NCI-H1048 (cell line): Measurements from ENCODE around the gene PLXNA2.

ENCODE experiments used
- DNase-seq: peaks from one replicate; lab custom pipeline; 2025; lab: John Stamatoyannopoulos, UW

PLXNA2 gene

DNA sequence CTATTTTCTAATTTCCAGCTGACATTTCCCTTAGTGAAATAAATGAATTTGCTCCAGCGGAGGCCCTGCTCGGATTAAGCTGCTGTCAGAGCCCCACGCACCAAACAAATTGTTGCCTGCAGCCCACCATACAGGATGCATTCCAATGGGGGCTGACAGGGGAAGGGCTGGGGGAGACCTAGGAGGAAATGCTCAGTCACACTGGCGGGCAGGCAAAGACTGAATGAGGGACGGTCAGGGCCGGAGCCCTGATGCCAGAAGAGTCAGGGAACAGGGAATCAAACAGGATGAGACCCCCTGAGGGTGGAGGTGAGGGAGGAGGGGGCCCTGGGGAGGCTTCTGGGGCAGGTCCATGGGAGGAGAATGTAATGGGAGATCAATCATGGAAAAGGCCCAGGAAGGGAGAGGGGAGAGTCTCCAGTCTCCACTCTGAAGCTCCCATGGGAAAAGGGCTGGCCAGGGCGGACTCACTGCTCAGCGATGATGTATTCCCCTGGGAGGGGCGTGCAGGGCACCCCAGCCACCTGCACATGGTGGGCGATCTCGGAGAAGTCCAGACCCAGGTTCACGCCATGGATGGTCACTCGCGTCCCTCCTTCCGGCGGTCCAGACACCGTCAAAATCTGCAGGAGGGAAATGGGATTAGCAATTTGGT is 183.8 kb downstream of the PLXNA2 start:
- no peak for DNase-seq

DNA sequence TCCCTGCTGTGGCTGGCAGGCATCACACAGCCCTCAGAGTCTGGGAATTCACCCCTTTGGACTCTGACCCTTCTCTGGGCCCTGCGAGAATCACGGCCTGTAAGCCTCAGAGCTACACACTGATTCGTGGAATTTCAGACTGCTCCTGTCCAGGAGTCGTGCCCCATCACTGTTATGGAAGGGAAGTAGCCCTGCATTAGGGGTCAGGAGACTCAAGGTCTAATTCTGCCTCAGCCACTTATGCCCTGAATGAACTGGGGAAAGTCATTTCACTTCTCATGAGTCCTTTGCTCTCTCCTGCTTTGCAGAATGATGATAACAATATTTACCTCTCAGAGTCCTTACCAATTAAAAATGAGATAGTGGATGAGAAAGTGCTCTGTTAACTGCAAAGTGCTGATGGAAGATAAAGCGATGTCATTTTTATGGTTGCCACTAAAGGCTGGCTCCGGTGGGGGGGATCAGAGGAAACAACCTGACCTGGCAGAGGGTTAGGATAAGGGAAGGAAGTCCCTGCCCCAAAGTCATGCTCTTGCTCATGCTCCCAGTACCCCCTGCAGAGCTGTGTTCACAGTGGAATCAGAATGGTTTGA is 184.7 kb downstream of the PLXNA2 start:
- no peak for DNase-seq

DNA sequence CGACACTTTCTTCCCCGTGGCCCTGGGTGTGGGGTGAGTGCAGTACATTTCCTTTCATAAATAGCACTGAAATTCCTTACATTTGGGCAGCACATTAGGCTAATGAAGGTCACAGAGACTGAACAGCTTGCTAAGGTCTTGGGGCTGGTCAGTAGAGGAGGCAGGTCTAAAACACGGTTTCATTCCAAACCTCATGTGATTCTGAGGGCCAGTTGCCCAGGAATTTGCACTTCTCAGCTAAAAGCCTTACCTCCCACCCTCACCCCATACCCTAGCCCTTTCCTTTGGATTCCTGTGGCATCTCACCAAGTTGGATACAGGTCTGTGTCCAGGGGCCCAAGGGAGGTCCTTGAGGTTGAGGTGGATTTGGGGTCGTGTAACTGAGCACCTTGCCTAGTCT is 185.4 kb downstream of the PLXNA2 start:
- DNase-seq: no peak

DNA sequence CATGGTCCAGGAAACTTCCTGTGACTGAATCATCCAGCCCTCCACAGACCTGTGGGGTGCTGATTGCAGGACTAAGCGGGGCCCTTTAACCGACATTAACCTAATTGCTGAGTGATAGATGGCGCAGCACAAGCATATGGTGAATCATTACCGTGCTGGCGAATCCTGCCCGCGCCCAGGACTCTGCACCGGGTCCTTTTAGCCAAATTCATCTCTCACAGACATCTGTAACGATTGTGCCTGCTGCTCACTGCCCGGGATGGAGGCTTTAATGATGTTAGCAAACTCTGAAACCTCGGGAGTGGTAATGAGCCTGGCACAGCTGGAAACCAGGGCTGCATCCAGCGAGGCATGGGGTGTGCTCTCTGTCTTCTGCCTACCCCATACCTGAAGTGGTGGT is 185.9 kb downstream of the PLXNA2 start:
- no peak for DNase-seq

DNA sequence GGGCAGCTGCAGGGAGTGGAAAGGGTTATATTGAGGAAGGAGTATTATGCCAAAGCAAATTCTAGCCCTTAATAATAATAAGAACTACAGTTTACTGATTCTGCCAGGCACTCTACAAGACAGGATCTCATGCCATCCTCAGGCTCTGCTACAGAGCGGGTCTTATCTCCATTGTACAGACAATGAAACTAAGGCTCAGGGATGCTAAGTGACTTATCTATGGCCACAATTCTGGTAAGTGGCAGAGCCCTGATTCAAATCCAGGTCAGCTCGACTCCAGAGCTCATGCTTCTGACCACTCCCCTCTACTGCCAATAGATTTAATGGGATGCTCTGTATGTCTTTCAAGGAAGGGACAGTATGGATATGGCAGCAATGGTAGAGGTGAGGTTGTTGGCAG is 187.1 kb downstream of the PLXNA2 start:
- DNase-seq: no peak

DNA sequence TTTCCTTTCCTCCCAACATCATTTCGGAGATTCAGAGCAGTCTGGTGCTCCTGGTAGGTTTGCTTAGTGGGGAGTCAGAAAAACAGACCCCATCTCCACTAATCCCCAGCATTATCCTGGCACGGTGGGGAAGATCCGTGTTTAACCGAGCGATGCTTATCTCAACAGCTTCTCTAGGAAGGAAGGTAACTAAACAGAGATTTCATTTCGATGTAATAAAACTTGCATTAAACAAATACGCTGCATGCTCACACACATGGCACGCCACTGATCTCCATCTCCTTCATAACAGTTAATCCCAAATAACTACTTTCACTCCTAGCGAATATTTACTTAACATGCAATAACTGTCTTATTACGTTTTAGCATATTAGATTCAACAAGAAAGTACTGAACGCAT is 188.6 kb downstream of the PLXNA2 start:
- DNase-seq: no peak

DNA sequence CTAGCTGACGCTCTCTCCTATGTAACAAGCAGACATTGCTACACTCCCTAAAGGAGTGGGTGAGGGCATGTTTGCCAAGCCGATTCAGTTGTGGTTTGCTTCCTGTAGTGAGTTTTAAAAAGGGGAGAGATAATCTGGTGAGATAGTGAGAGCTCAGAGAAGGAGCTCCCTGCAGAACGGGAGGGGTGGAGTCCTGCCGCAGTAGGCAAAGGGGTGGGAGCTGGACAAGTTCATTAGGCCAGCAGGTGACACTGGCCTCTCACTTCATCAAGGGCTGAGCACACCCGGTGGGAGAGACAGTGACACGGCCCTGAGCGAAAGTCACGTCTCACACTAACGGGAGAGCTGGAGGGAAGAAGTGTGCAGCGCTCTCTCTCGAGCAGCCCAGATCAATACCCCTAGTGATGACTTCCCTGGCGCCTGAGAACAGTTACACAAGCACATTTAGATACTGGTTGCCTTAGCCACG is 189.2 kb downstream of the PLXNA2 start:
- no peak for DNase-seq

DNA sequence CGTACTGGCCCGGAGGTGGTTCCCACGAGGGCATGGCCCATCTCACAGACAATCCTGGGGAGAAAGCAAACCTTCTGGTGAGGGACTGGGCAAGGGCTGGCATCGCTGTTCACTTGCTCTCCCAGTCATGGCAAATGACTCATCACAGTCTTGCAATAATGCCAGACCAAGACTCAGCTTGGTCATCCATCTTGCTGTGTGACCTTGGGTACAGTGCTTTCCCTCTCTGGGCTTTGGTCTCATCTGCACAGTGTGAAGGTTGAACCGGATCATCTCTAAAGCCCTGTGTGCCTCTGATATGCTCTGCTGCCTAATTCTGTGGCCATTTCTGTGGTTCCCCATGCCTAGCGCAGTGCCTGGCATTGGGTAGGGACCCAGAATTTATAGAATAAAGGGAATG is 189.7 kb downstream of the PLXNA2 start:
- DNase-seq: no peak

DNA sequence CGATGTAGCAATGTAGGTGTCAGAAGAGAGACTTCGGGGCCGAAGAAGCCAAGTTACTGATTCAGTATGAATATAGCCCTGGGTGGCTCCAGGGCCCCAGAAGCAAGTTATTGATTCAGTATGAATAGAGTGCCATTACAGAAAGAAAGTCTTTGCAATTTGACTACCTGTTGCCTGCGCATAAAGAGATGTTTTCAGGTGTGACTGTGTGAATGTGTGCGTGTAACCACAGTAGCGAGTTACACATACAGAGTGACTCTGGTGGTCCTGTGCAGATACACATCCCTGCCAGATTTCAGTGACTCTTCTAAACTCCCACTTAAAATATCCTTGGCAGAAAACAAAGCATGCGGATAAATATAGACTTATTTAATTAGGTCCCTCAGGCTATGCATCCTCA is 190.5 kb downstream of the PLXNA2 start:
- DNase-seq: no peak

DNA sequence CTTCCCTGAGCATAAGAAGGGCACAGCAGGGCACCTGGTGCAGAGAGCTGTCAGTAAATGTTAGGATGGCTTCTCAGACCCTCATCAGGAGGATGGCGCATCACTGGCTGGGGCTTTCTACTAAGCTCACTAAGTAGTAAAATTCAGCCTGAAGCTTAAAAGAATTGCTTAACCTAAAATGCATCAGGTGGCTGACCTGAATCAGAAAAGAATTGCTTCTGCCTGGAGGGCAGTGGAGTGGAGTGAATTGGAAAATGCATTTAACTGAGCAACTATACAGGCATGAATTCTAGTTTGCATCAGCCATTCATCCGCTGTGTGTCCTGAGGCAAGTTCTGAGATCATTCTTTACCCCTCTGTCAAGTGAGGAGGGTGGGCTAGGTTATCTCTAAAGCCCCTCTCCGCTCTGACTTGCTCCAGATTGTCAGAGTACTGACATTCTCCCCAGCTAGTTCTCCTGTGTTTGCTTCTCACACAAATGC is 191.2 kb downstream of the PLXNA2 start:
- DNase-seq: no peak

DNA sequence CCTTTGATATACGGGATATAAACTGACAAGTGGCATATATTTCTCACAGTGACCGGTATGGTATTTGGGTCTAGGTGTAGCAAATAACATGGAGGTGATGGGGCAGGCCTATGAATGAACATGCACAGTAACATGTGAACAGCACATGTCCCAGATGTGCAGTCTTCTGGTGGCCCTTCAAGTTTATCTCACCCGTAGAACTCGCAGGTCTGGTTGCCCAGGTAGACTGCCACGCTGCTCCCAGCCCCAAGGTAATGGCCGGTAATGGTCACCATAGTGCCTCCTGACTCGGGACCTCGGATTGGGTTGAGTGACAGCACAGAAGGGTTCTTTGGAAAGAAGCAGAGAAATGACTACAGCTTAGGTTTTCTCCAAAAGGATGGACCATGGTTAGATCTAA is 192.0 kb downstream of the PLXNA2 start:
- DNase-seq: no peak

DNA sequence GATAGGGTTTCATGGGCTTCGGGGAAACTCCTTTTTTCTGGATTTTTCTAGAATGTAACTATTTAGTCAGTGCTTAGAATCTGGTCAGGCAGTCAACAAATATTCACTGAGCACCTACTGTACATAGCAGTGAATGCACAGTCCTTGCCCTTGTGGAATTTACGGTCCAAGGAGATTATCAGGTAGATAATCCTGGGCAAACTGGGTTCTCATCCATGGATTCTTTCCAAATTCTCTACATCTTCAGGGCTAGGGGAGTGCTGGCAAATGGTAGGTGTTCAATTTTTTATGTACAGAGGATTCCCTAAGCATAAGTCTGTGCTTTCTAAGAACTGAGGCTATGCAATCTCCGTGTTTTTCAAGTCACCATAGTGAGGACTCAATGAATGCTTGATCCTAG is 192.5 kb downstream of the PLXNA2 start:
- DNase-seq: no peak

DNA sequence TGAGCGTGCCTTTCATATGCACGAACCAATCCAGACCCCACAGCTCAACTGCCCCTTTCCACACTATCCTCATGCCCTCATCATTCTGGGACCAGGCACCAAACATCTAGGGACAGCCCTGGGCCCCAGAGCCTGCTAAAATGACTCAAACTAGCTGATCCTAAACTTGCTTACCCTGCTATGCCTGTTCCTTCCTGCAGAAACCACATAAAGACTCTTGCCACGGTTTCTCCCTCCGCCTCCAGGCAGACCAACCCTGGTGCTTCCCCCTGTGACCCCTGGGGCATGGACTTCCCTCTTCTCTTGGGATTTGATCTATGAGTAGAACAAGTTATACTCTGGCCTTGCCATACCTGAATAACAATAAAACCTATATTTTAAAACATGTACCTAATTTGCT is 195.3 kb downstream of the PLXNA2 start:
- DNase-seq: no peak

DNA sequence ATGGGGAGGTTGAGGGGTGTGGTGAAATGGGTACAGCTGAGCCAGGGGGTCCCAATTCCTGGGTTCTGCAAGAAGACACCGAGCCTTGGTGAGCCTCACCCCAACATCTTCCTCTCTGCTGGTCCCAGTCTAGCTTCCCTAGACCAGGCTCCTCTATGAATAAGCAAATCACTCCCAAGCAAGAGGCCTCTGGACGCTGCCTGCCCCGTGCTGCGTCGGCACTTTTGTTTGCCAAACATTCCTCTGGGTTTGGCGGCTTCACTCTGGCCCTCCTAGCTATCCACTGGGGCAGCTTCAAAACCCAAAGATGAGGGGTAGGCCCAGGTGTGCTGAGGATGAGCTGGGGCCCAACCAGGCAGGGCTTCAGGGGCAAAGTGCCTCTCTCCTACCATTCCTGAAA is 196.2 kb downstream of the PLXNA2 start:
- DNase-seq: no peak

DNA sequence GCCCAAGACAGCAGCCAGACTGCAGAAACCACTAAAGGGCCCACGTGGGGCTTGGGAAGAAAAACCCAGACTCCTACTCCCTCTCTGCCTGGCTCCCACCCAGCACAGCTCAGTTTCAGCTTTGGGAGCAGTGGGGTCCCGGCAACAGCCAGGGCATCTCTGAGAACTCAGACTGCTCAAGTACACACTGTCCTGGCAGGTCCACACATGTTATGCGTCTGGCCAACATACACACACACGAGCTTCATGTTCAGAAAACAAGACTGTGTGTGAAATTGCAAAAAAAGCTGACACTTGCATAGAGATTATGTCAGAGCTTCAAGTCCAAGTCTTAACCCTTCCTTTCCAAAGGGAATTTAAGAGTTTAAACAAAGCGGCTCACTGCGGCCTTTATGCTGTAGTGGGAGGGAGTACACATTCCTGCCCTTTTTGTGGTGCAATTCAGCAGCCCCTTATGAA is 196.7 kb downstream of the PLXNA2 start:
- DNase-seq: no peak

DNA sequence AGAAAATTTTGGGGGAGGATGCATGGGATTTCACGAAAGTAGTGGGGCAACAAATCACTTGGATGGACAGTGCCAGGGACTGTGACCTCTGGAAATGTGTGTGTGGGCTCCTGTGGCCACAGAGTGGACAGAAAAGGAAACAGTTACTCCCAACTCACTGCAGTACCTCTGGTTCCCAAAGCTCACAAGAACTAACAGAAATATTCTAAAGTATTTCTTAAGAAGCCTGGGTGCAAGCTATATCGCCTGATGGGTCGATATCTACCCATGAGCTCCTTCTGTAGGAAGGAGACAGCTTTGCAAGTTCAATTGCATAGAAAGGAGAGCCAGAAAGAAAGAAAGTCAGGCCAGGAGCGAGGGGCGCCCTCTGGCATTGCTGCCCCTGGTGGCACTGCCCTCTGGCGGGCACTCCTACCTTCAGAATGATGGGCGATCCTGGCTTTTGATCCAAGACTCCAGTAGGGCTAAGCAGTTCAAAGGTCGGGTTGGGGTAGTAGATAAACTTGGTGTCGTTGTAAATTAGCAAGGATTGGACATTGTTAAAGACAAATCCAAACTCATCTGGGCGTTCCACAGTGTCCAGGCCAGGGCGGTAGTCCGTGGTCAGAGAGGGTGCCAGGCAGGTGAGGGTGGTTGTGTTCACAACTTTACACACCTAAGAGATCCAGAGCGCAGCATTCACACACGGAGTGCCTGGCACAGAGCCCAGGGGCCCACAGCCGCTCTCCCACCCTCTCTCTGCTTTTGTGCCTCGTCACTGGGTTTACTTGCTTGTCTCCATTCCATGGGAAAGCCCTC is 198.5 kb downstream of the PLXNA2 start:
- no peak for DNase-seq

DNA sequence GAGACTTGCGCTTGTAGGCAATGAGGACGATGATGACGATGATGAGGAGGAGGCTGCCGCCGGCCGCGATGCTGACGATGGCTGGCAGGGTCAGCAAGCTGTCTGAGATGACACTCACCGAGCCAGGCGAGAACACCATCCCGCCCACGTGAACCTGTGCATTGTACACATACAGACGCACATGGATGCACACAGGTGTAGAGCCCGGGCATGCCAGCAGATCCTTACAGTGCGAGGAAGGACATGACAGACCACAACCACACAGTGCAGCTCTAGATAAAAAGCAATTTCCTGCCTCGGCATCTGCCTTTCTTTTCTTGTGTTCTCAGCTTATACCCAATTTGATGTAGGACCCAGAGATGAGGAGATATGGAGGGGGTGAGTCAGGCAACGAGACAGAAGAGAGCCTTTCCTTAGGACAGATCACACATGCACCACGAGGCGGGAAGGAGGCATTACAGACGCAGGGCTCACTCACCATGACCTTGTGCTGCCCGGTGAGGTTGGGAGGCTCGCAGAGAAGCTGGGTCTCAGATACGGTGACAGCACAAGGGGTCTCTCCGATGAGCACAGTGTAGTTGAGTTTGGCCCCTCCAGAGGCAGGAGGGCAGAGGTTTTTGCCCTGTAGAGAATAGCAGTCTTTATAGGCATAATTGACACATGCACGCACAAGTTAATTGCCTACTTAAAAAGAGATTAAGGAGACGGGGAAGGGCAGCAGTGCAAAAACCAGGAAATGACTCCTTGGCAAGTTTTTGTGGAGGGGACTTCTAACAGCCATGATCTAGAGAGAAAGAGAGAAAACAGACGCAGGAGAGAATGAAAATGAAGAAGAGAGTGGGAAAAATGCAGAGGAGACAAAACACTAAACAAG is 199.4 kb downstream of the PLXNA2 start:
- DNase-seq: no peak

DNA sequence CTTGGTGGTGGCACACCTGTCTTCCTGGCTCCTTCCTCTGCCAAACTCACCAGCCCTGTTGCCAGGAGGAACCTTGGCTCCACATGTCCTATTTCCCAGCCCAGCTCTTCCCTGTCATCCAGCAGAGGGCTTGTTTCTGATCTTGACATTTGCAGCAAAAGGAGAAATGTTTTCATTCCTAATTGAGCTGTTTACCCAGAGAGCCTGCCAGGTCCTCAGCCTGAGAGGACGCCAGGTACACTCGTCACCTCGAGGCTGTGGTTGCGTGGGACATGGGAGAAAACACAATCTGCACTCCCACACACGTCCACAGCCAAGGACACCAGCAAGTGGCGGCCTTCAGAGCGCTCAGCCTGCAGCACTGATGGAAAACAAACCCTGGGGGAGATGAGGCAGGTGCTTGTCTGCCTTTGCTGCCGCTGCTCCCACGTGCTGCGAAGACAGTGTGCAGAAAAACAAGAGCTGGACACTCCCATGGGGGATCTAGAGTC is 200.4 kb downstream of the PLXNA2 start:
- no peak for DNase-seq

DNA sequence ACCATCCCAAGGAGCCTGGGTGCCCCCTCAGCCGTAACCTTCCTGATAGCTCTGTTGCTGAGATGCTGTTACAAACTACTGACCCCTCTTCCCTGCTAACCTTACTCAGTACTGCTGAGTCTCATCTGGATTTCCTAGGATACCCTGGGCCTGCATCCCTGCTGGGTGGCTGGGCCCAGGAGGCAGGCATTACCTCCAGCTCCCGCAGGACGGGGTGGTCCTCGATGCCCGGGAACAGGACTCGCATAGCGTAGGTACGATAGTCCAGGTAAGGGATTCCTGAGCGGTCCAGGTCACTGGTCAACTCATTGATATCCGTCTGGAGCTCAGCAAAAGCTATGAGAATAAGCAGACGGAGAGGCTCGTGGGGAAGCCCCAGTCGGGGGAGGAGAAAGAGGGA is 201.3 kb downstream of the PLXNA2 start:
- DNase-seq: no peak

DNA sequence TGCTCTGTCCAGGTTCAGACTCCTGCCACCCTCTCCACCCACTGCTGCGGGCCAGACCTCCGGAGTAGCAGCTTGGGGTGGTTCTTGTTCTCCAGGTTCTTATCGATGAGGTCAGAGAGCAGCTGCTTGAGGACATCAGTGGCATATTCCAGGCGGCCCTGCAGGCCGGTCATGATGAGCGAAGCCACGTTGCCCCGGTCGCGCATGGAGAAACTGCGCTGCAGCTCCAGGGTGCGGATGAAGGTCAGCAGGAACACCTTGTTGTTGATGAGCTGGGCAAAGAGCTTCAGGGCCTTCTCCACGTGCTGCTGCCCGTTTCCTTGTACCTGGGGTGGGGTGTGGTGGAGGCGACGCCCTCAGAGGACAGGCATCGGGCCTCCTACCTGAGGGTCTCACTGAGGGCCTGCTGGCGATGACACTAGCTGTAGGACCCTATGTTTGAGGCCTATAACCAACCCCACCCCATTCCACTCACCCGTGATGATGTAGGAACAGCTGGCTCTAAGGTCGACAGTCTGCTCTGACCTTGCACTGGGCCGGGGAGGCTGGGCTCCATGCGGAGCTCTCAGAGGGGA is 202.1 kb downstream of the PLXNA2 start:
- DNase-seq: no peak

DNA sequence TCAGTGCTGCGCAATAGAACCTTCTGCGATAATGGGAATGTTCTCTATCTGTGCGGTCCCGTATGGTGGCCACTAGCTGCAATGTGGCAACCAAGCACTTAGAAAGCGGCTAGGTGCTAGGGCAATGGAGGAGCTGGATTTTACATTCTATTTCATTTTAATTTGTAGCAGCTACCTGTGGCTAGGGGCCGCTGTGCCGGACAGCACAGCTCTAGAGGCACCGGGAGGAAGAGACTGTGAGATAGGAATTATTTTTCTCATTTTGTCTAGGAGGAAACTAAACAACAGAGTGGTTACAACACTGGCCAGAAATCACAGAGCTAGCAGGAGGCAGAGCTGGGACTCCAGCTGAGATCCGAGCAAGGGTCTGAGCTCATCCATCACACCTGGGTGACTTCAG is 202.7 kb downstream of the PLXNA2 start:
- no peak for DNase-seq
